HG03108 (cell line): ENCODE measurements around the gene STON1.
"Not testable (repeated sequence)": the region's sequence is repeated elsewhere in the genome, so short reads cannot be mapped to it uniquely, and the experiment has no call there.

Experiments
- ATAC-seq: cut with Tn5 transposase; IDR thresholded peaks from one replicate; pipeline ENCODE4 v1.9.1; 2021; ENCODE audit warnings: moderate library complexity; ENCODE audit not compliant: unreplicated experiment

The STON1 gene

DNA sequence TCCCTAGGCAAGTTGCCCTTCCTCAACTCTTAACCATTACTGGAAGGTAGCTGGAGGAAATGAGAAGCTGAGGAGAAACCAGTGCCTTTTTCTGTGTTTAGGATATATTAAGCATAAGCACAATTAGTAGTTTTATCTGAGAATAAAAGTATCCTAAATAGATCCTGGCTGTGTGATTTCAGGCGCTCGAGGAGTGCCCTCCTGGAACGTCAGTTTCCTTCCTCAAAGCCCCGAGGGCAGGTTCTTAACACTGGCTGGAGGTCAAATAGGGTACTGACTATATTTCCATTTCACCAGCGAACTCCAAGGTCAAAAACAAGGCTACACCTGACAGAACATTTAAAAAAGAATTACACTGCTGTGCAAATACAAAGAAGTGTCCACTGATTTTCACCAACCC is 1.5 kb upstream of the STON1 start:
- ATAC-seq = no peak

GRCh38 chr2:48529194-48529593 is 760 bp upstream of the STON1 start:
- ATAC-seq = no peak

GRCh38 chr2:48529676-48530032 is 300 bp upstream of the STON1 start:
- ATAC-seq = no peak

GRCh38 chr2:48531141-48531648 is 1.2 kb downstream of the STON1 start:
- no peak for ATAC-seq

GRCh38 chr2:48532174-48532573 is 2.2 kb downstream of the STON1 start:
- ATAC-seq = no peak

GRCh38 chr2:48532824-48533223 is 2.9 kb downstream of the STON1 start:
- no peak for ATAC-seq

DNA sequence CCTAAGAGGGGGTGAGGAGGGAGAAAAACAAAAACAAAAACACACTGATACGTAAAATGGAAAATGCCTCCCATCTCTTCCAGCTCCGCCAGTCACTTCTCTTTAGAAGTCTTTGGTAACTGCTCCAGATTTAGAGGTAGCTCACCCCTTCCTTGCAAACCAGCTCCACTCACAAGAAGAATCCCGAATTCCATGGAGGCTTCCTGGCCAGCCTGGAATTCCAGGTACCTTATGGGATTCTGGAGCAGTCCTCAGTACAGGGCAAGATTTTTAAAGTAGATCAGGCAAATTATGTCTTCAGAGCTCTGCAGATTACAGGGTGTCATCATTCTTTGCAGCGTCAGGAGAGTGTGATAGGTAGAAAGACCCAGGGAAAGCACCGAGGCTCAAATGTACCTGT is 4.8 kb downstream of the STON1 start:
- ATAC-seq = no peak

DNA sequence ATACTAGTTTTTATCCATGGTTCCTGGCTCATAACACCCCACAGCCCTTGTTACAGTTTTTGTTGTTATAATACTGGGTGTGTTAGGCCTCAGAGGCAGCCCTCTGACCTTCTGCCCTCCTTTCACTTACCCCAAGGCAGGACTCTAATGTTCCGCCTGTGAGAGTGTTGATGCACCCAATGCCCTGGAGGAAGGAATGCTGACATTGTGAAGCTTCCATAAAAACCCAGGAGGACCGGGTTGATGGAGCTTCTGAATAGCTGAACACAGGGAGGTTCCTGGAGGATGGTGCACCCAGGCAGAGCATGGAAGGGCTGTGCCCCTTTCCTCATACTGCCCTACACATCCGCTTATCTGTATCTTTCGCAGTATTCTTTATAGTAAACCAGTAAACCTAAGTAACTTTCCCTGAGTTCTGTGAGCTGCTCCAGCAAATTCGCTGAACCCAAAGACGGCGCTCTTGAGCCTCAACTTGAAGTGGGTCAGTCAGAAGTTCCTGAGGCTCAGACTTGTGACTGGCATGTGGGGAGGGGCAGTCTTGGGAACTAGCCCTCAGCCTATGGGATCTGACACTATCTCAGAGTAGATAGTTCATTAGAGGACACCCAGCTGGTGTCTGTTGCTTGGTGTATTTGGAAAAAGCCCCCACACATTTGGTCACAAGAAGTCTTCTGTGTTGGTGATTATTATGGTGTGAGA is 10.4 kb downstream of the STON1 start:
- ATAC-seq = no peak

DNA sequence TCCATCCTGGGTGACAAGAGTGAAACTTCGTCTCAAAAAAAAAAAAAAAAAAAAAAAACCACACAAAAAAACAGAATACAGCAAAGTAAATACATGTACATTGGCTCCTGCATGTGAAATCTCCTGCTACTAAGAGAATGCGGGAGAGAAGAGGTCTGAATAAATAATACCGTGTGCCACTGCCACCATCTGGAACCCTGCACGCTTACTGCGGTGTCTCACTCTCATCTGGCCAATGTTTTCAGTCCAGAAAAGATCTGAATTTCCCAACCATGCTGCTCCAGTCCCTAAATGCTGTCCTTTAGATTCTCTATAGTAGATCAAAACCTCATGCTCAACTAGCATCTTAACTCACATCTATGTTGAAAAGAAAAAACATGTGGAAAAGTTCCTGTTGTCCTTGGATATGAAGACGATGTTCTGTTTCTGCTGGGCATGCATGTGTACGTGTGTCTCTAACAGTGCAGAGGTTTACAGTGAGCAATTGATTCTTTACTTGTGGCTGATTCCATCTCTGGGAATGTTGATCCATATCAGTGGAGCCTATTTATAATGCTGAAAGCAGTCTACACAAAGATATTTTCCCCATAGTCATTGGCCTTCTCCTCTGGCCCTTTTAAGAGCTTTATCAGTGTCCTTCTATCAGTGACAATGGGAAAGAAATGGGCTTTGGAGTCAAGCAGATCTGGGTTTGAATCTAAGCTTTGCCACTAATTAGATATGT is 11.9 kb downstream of the STON1 start:
- ATAC-seq = no peak

- no peak for ATAC-seq
These were observed 13.9 kb downstream of the STON1 start for GRCh38 chr2:48543895-48544294.

- no peak for ATAC-seq
These were observed 15.3 kb downstream of the STON1 start for GRCh38 chr2:48545244-48545643.

GRCh38 chr2:48548840-48549239 is 18.9 kb downstream of the STON1 start:
- no peak for ATAC-seq

DNA sequence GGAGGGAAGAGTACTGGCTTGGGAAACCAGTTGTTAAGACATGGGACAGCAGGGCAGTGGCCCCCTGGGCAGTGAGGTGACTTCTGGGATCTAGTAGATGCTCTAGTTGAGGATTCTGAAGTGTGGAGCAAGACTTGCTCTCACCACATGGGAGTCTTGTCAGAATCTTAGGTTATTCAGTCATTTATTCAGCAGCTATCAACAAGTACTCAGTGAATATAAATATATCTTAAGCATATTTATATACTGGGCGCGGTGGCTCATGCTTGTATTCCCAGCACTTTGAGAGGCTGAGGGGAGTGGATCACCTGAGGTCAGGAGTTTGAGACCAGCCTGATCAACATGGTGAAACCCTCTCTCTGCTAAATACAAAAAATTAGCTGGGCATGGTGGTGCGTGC is 20.0 kb downstream of the STON1 start:
- no peak for ATAC-seq

- ATAC-seq = no peak
These were observed 21.6 kb downstream of the STON1 start for GRCh38 chr2:48551548-48551947.

GRCh38 chr2:48555071-48555470 is 25.1 kb downstream of the STON1 start:
- not testable (repeated sequence) for ATAC-seq

DNA sequence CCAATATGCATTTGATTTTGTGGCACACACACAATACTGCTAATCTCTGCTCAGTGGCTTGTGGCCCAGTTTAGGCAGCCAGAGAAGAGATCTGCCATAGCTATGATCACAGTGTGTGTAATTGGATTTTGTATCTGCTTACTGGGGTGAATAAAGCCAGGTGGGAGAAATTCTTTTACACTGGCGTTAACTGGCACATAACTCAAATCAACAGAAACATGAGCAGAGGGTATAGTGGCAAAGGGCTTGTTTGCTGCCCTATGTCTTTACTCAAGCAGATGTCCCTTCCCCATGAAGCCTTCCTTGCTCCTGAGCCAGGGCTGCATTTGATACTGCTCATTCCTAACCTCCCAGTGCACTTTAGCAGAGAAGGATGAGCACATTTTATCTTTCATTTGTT is 28.5 kb downstream of the STON1 start:
- no peak for ATAC-seq

DNA sequence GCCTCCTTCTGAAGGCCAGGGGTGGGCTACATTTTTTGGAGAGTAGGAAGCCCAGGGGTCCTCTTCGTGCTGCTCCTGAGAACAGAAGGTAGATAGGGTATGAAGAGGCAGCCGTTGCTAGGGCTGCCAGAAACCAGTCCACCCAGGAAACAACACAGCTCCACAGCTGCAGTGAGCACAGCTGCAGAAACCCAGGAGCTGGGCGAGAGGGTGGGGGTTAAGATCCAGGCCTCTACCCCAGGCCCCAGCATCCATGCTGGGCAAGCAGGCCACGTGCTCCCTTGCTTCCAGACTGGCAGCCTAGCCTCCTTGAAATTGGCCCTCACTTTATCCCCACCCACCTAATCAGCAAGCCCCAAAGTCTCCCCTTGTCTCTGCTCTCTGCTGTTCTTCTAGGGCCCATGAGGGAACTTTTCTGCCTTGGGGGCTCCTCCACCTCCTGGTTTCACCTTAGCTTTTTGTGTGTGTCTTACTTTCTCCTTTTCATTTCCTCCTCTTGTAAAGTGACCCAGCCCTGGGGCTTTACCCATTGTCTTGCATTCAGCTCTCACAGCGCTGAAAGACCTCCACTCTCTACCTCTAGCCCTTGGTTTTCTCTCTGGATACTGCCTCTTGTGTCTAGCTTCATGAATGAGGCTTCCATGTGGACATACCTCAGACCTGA is 30.7 kb downstream of the STON1 start:
- no peak for ATAC-seq

DNA sequence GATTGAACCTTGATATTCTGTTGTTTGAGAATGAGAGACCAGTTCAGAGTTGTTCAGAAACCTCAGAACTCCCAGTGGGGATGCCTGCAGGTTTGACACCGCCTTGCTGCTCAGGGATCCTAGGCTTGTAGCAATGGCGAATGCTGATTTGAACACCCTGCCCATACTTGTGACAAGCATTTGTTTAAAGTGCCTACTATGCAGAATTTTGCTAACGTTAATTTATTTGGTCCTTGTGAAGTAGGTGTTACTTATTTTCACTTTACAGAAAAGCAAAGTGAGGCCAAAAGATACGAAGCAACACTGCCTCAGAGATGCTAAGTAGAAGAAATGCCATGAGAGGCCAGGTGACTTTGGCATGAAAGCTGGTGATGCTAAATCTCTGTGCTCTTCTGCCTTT is 32.3 kb downstream of the STON1 start:
- ATAC-seq = no peak

- ATAC-seq = no peak
These were observed 36.8 kb downstream of the STON1 start for GRCh38 chr2:48566592-48567310.

- ATAC-seq = no peak
These were observed 37.7 kb downstream of the STON1 start for GRCh38 chr2:48567671-48568070.

GRCh38 chr2:48568547-48568946 is 38.6 kb downstream of the STON1 start:
- no peak for ATAC-seq
